ENCODE measurements around the gene DNER.
"Not testable (repeated sequence)": the region's sequence is repeated elsewhere in the genome, so short reads cannot be mapped to it uniquely, and the experiment has no call there.

Gene DNER

DNA sequence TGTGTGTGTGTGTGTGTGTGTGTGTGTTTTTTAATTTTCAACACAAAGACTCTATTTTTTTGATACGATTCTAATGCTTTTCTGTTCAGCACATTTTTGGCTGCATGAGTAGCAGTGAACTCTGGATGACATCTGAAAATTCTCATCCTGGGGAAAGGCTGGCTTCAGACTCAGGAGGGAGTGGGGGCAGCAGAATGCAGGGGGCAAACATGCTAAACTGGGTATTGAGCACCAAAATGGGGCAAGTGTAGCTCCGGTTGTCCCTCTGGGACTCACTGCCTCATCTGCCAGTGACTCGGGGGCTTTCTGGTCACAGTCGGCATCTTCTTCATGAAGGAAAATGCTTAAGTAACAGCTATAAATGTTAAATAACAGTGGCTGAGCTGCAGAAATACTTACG, 326.5 kb downstream of the DNER start:
- TF ChIP-seq CTCF (IDR thresholded peaks at IDR 0.05; ENCODE audit: control insufficient read depth, extremely low read depth, insufficient read depth), result no peak
- DNase-seq (ENCODE audit: low read depth), result no peak

DNA sequence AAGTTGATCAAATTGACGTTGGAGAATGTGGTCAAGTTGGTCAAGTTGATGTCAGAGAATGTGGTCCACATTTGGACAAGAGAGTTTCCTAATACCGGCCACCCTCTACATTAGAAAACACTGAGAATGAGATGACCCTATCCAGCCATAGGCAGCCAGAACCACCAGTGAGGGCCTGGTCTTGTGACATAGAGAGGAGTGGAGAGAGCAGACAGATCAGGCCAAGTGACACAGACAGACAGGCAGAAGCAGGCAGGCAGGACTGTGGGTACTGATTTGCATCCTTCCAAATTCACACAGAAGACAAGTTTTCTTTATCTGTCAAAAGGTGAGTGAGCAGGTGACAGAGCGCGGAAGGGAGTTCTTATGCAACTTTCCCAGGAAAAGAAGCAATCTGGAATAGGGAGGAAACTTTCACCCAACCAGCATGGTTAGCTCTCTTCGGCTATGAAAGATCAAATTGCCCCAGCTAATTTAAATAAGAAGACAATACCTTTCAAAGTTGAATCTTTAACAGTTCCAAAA, 334.2 kb downstream of the DNER start:
- DNase-seq (ENCODE audit: low read depth), result no peak
- no peak overlapping the region for H3K4me3 ChIP-seq (ENCODE audit: low read depth, low read length)
- no peak for TF ChIP-seq CTCF (IDR thresholded peaks at IDR 0.05; ENCODE audit: control insufficient read depth, extremely low read depth, insufficient read depth)

More for the DNA sequence above, 326.5 kb downstream of the DNER start:
- no peak overlapping the region for H3K4me3 ChIP-seq (ENCODE audit: low read depth, low read length)

- H3K4me3 ChIP-seq (ENCODE audit: low read depth, low read length), result no peak overlapping the region
- DNase-seq (ENCODE audit: low read depth), result no peak
- no peak for TF ChIP-seq CTCF (IDR thresholded peaks at IDR 0.05; ENCODE audit: control insufficient read depth, extremely low read depth, insufficient read depth)
Observed at GRCh38 chr2:229378386-229378785, 336.0 kb downstream of the DNER start.

GRCh38 chr2:229376866-229377265, 337.5 kb downstream of the DNER start:
- no peak overlapping the region for H3K4me3 ChIP-seq (ENCODE audit: low read depth, low read length)
- TF ChIP-seq CTCF (IDR thresholded peaks at IDR 0.05; ENCODE audit: control insufficient read depth, extremely low read depth, insufficient read depth), result no peak
- no peak for DNase-seq (ENCODE audit: low read depth)

GRCh38 chr2:229375251-229375650, 339.1 kb downstream of the DNER start:
- TF ChIP-seq CTCF (IDR thresholded peaks at IDR 0.05; ENCODE audit: control insufficient read depth, extremely low read depth, insufficient read depth), result no peak
- H3K4me3 ChIP-seq (ENCODE audit: low read depth, low read length), result no peak overlapping the region
- no peak for DNase-seq (ENCODE audit: low read depth)

DNA sequence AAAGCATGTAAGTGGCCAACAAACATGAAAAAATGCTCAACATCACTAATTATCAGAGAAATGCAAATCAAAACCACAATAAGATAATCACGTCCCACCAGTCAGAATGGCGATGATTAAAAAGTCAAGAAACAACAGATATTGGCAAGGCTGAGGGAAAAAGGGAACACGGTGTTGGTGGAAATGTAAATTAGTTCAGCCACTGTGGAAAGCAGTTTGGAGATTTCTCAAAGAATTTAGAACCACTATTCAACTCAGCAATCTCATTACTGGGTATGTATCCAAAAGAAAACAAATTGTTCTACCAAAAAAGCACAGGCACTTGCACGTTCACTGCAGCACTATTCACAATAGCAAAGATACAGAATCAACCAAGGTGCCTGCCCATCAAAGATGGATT, 341.0 kb downstream of the DNER start:
- DNase-seq (ENCODE audit: low read depth); H3K4me3 ChIP-seq (ENCODE audit: low read depth, low read length): not testable (repeated sequence)

DNA sequence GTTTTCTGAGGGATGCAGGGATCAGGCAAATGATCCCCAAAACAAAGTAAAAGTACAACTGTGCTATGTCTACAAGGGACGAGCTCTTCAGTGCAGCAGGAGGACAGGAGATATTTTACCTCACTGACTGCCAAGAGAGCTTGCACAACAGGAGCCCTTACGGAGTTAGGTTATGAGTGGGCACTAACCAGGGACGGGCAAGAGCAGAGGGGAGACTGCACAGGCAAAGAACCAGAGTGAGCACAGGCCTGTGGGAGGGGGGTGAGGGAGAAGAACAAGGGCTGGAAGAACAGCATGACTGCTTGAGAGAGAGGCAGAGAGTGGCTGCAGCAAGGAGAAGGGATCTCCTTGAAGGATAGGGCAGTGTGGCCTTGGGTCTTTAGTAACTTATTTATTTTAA, 342.1 kb downstream of the DNER start:
- no peak overlapping the region for H3K4me3 ChIP-seq (ENCODE audit: low read depth, low read length)
- no peak for DNase-seq (ENCODE audit: low read depth)
- no peak for TF ChIP-seq CTCF (IDR thresholded peaks at IDR 0.05; ENCODE audit: control insufficient read depth, extremely low read depth, insufficient read depth)

Measured in LNCaP clone FGC (cell line).